ENCODE measurements around the gene ATP6V1G1.

The ATP6V1G1 gene

GRCh38 chr9:114611516-114612271 is 24.1 kb downstream of the ATP6V1G1 start:
- DNase-seq: peak in 39 of 56 donors; percentile 7 to 77 (median 54)

- DNase-seq: peak in 1 of 56 donors; percentile 41
These were observed 24.8 kb downstream of the ATP6V1G1 start for GRCh38 chr9:114612272-114612923.

GRCh38 chr9:114613087-114613486 is 25.5 kb downstream of the ATP6V1G1 start:
- no peak for DNase-seq

- no peak for DNase-seq
These were observed 26.4 kb downstream of the ATP6V1G1 start for GRCh38 chr9:114613919-114614318.

GRCh38 chr9:114614373-114614772 is 26.8 kb downstream of the ATP6V1G1 start:
- no peak for DNase-seq

- DNase-seq: peak in 23 of 56 donors; percentile 2 to 51 (median 19)
These were observed 29.3 kb downstream of the ATP6V1G1 start for GRCh38 chr9:114616684-114617520.

GRCh38 chr9:114619191-114619761 is 31.7 kb downstream of the ATP6V1G1 start:
- DNase-seq: peak in 5 of 56 donors; percentile 3 to 43 (median 23)

GRCh38 chr9:114621561-114621960 is 34.0 kb downstream of the ATP6V1G1 start:
- DNase-seq: no peak

- peak in 1 of 56 donors; percentile 2 for DNase-seq
These were observed 34.5 kb downstream of the ATP6V1G1 start for GRCh38 chr9:114621975-114622609.

GRCh38 chr9:114624677-114625076 is 37.1 kb downstream of the ATP6V1G1 start:
- no peak for DNase-seq

GRCh38 chr9:114626415-114627020 is 38.9 kb downstream of the ATP6V1G1 start:
- DNase-seq: no peak

- no peak for DNase-seq
These were observed 40.0 kb downstream of the ATP6V1G1 start for GRCh38 chr9:114627553-114627952.

- DNase-seq: no peak
These were observed 42.1 kb downstream of the ATP6V1G1 start for GRCh38 chr9:114629563-114630090.

- no peak for DNase-seq
These were observed 43.6 kb downstream of the ATP6V1G1 start for GRCh38 chr9:114631166-114631565.

GRCh38 chr9:114633438-114634089 is 46.0 kb downstream of the ATP6V1G1 start:
- DNase-seq: no peak

- no peak for DNase-seq
These were observed 46.8 kb downstream of the ATP6V1G1 start for GRCh38 chr9:114634387-114634786.

GRCh38 chr9:114638404-114638803 is 50.8 kb downstream of the ATP6V1G1 start:
- no peak for DNase-seq

- DNase-seq: no peak
These were observed 54.4 kb downstream of the ATP6V1G1 start for GRCh38 chr9:114641967-114642366.

- no peak for DNase-seq
These were observed 55.4 kb downstream of the ATP6V1G1 start for GRCh38 chr9:114643001-114643400.

- DNase-seq: no peak
These were observed 56.3 kb downstream of the ATP6V1G1 start for GRCh38 chr9:114643896-114644295.

Measured in amygdala (tissue), 56 donors.